Measurements from ENCODE around the gene TIMM22.

GRCh38 chr17:1039123-1039507 is 42.2 kb downstream of the TIMM22 start:
- TF ChIP-seq CTCF (conservative IDR thresholded peaks at IDR 0.05 in 1 of 2, IDR thresholded peaks at IDR 0.05 in 1 of 2; ENCODE audit: extremely low read depth in 1 of 2, insufficient read depth in 1 of 2, low read depth in 1 of 2, low read length in 2 of 2) (no peak), EZH2 (IDR thresholded peaks at IDR 0.05; ENCODE audit: borderline replicate concordance, low read length) (no peak)

Measured in mammary epithelial cell (primary cell).